ENCODE measurements around the gene YIPF6. TPM values are rescaled to one million over a fixed set of nuclear protein-coding genes. Genes with fewer than 3 reads are reported as not detected.

Gene YIPF6
- polyA plus RNA-seq, 1 of the 3 experiments (the other 2 are of a cell fraction): 15.0 TPM

GRCh38 chrX:68454476-68455150, 44.2 kb upstream of the YIPF6 start:
- CTCF ChIA-PET: interaction anchor here (1.0 to 1.4 kb wide), 2 partner anchors 8 to 258 kb away, joined by 3 to 5 read pairs; no protein-coding TSS in a partner anchor
- Histone ChIP-seq H3K9me3 (no peaks in the 10 kb centered on the region), H2AFZ (ENCODE audit: low read depth) (no peak overlapping the region), H3K27ac (ENCODE audit: low read depth in 2 of 2, low read length in 1 of 2) (no peak overlapping the region), H3K9me2 (no peaks in the 10 kb centered on the region), H3K79me2 (ENCODE audit: insufficient read depth) (no peaks in the 10 kb centered on the region), H3K4me3 (ENCODE audit: low read depth in 2 of 2, low read length in 1 of 2) (no peak overlapping the region), H3K4me2 (no peak overlapping the region), H3K4me1 (ENCODE audit: control insufficient read depth in 1 of 2, insufficient read depth in 2 of 2, low read depth in 1 of 2, low read length in 1 of 2) (no peaks in the 10 kb centered on the region), H3K36me3 (replicated peaks in 1 of 2; ENCODE audit: control insufficient read depth in 1 of 2, insufficient read depth in 2 of 2, low read length in 1 of 2) (no peaks in the 10 kb centered on the region), H3K27me3 (ENCODE audit: insufficient read depth) (no peaks in the 10 kb centered on the region), H3K9ac (no peak overlapping the region), H3F3A (replicated peaks; ENCODE audit: insufficient read depth) (no peaks in the 10 kb centered on the region), H4K20me1 (ENCODE audit: insufficient read depth) (no peaks in the 10 kb centered on the region)
- DNase-seq: no peak
- 45% methylated on average over 8 of the region's 8 CpGs for WGBS (ENCODE audit: low lambda C conversion rate)
- no peak for TF ChIP-seq FOXJ3 (CRISPR knock-in tag; IDR thresholded peaks at IDR 0.05)
- TF ChIP-seq RAD21 (IDR thresholded peaks at IDR 0.05; ENCODE audit: low read length): no peak
- no peak for TF ChIP-seq RXRA (IDR thresholded peaks at IDR 0.05; ENCODE audit: borderline replicate concordance, low read depth)
- TF ChIP-seq SIN3A (IDR thresholded peaks at IDR 0.05; ENCODE audit: borderline replicate concordance, low read depth, low read length): no peak
- TF ChIP-seq MEF2A (IDR thresholded peaks at IDR 0.05; ENCODE audit: borderline replicate concordance, low read depth): no peak
- no peak for TF ChIP-seq GABPA (IDR thresholded peaks at IDR 0.05; ENCODE audit: low read depth)
- TF ChIP-seq TCF12 (IDR thresholded peaks at IDR 0.05): no peak
- TF ChIP-seq, protein P1, sequence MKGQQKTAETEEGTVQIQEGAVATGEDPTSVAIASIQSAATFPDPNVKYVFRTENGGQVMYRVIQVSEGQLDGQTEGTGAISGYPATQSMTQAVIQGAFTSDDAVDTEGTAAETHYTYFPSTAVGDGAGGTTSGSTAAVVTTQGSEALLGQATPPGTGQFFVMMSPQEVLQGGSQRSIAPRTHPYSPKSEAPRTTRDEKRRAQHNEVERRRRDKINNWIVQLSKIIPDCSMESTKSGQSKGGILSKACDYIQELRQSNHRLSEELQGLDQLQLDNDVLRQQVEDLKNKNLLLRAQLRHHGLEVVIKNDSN (IDR thresholded peaks at IDR 0.05; ENCODE audit: borderline replicate concordance, low read depth): no peak
- TF ChIP-seq PBX3 (IDR thresholded peaks at IDR 0.05): no peak
- TF ChIP-seq JUND (IDR thresholded peaks at IDR 0.05): no peak
- no peak for TF ChIP-seq GATA2 (CRISPR knock-in tag; IDR thresholded peaks at IDR 0.05)
- TF ChIP-seq, protein P2, sequence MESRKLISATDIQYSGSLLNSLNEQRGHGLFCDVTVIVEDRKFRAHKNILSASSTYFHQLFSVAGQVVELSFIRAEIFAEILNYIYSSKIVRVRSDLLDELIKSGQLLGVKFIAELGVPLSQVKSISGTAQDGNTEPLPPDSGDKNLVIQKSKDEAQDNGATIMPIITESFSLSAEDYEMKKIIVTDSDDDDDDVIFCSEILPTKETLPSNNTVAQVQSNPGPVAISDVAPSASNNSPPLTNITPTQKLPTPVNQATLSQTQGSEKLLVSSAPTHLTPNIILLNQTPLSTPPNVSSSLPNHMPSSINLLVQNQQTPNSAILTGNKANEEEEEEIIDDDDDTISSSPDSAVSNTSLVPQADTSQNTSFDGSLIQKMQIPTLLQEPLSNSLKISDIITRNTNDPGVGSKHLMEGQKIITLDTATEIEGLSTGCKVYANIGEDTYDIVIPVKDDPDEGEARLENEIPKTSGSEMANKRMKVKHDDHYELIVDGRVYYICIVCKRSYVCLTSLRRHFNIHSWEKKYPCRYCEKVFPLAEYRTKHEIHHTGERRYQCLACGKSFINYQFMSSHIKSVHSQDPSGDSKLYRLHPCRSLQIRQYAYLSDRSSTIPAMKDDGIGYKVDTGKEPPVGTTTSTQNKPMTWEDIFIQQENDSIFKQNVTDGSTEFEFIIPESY (IDR thresholded peaks at IDR 0.05; ENCODE audit: borderline replicate concordance, low read depth): no peak
- TF ChIP-seq MXI1 (IDR thresholded peaks at IDR 0.05; ENCODE audit: low read depth, low read length): no peak
- TF ChIP-seq TEAD4 (IDR thresholded peaks at IDR 0.05; ENCODE audit: borderline replicate concordance, insufficient read depth): no peak
- no peak for TF ChIP-seq SMC3 (IDR thresholded peaks at IDR 0.05; ENCODE audit: low read depth, low read length)
- POLR2A ChIA-PET: no interaction called here
